Measurements from ENCODE around the gene SCAMP5.
A peak's percentile ranks its signal among the peaks of the same experiment; 100 is the strongest.

The SCAMP5 gene

DNA sequence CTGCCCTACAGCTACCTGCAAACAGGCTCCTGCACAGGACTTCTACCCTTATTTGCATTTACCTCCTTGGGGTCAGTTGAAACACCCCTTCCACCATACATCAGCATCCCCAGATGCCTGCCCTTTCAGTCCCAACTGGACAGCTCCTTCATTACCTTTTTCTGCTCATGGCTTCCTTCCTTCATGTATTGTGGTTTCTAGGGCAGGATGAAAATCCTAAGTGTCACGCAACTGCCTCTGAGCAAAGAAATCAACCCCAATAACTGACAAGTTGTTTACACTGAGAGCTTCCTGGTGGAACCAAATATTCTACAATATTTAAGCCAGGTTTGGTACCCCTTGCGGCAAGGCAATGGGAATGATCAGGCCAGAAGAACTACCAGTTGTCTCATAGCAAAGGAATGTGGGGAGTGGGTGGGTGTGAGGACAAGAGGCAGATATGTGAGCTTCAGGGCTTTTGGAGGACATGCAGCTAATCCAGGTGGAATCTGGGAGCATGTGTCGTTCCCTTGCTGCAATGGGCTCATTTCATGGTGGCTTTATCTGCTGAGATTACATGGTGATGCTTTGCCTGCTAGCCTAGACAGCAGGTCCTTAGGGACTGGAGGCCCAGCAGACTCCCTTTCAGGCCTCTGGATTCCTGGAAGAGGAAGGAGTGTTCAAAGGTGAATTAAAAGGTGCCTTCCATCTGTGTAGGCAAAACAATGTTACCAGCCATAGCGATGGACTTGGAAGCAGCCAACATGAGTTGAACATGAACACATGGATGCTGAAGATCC, 63.0 kb downstream of the SCAMP5 start:
- DNase-seq (ENCODE audit: low read depth) = no peak
- TF ChIP-seq, protein P1, sequence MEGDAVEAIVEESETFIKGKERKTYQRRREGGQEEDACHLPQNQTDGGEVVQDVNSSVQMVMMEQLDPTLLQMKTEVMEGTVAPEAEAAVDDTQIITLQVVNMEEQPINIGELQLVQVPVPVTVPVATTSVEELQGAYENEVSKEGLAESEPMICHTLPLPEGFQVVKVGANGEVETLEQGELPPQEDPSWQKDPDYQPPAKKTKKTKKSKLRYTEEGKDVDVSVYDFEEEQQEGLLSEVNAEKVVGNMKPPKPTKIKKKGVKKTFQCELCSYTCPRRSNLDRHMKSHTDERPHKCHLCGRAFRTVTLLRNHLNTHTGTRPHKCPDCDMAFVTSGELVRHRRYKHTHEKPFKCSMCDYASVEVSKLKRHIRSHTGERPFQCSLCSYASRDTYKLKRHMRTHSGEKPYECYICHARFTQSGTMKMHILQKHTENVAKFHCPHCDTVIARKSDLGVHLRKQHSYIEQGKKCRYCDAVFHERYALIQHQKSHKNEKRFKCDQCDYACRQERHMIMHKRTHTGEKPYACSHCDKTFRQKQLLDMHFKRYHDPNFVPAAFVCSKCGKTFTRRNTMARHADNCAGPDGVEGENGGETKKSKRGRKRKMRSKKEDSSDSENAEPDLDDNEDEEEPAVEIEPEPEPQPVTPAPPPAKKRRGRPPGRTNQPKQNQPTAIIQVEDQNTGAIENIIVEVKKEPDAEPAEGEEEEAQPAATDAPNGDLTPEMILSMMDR (conservative IDR thresholded peaks at IDR 0.05; ENCODE audit: low read depth, low read length) = no peak

DNA sequence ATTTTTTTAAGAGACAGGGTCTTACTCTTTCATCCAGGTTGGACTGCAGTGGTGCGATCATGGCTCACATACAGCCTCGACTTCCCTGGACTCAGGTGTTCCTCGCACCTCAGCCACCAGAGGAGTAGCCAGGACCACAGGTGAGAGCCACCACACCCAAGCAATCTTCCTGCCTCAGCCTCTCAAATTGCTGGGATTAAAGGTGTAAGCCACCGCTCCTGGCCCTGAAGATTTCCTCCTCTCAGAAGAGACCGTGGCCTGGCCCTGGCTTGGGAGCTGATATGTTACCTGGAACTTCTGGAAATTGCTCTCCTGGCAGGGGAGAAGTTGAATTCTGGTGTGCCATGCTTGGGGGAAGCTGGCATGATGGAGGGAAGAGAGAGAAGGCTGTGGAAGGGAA, 64.2 kb downstream of the SCAMP5 start:
- no peak for DNase-seq (ENCODE audit: low read depth)
- no peak overlapping the region for H3K4me3 ChIP-seq (ENCODE audit: low read depth, low read length)
- TF ChIP-seq, protein P1 (conservative IDR thresholded peaks at IDR 0.05; ENCODE audit: low read depth, low read length) = no peak

More for the DNA sequence above, 63.0 kb downstream of the SCAMP5 start:
- H3K4me3 ChIP-seq (ENCODE audit: low read depth, low read length) = no peak overlapping the region

DNA sequence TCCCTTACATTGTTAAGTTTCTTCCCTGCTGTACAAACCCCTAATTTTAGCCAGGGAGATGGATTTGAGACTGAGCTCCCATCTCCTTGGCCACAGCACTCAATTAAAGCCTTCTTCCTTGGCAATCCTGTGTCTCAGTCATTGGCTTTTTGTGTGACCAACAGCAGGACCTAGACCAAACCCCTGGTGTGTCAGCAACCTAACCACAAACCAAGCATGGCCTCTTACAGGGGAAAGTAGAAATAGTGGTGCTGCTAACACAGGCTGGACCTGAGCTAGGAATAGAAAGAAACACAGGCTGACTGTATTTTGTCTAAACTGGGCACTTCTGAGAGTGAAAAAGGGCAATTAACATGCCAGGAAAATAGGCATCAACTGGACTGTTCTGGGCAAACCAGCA, 65.9 kb downstream of the SCAMP5 start:
- TF ChIP-seq, protein P1 (conservative IDR thresholded peaks at IDR 0.05; ENCODE audit: low read depth, low read length) = no peak
- peak; percentile 67 for DNase-seq (ENCODE audit: low read depth)
- H3K4me3 ChIP-seq (ENCODE audit: low read depth, low read length) = no peak overlapping the region

DNA sequence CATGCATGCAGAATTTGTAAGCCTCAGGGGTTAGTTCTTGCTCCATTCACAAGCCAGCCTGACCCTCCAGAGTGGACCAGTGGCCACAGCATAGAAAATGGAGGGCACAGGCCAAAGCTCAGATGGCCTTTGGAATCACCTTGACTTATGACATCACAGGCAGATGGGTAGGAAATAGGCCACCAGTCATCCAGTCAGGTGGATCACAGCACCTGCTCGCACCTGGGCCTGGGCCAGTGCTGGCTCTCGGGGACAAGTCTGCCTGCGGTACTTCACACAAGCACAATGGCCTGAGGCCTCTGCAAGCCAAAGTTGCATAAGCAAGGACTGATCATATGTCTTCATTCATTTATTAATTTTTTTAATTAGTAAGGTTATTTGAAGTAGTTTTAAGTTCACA, 67.3 kb downstream of the SCAMP5 start:
- no peak overlapping the region for H3K4me3 ChIP-seq (ENCODE audit: low read depth, low read length)
- DNase-seq (ENCODE audit: low read depth) = no peak
- TF ChIP-seq, protein P1 (conservative IDR thresholded peaks at IDR 0.05; ENCODE audit: low read depth, low read length) = no peak

DNA sequence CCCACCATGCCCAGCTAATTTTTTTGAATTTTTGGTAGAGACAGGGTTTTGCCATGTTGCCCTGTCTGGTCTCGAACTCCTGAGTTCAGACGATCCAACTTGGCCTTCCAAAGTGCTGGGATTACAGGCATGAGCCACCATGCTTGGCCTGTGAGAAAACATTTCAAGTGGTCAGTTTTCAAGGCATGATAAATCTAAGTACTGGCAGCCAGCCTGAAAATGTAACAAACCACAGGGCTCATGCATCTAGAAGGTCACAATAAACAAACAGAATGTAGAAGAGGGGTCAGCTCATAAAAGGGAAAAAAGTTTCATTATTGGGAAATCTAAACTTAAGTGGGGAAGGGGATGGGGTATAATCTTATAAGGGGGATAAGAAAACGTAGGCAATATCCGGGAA, 68.0 kb downstream of the SCAMP5 start:
- H3K4me3 ChIP-seq (ENCODE audit: low read depth, low read length) = no peak overlapping the region
- peak; percentile 91 for DNase-seq (ENCODE audit: low read depth)
- TF ChIP-seq, protein P1 (conservative IDR thresholded peaks at IDR 0.05; ENCODE audit: low read depth, low read length) = no peak

DNA sequence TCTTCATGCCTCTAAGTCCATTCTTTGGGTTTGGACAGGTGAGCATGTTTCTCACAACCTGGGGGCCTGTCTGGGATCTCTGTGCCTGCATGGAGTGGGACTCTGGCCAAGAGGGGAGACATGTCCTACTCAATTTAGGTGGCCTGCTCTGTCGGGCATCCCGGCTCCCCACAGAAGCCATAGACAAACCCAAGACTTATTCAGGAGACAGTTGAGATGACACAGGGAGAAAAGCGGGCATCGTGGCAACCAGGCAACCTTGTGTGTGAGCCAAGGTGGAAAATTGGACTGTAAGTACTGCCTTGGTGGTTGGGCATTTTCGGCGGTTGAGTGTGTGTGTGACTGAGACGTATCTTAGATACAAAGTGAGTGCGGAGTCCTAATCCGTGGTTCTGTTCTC, 68.5 kb downstream of the SCAMP5 start:
- H3K4me3 ChIP-seq (ENCODE audit: low read depth, low read length) = no peak overlapping the region
- no peak for DNase-seq (ENCODE audit: low read depth)
- TF ChIP-seq, protein P1 (conservative IDR thresholded peaks at IDR 0.05; ENCODE audit: low read depth, low read length) = no peak

DNA sequence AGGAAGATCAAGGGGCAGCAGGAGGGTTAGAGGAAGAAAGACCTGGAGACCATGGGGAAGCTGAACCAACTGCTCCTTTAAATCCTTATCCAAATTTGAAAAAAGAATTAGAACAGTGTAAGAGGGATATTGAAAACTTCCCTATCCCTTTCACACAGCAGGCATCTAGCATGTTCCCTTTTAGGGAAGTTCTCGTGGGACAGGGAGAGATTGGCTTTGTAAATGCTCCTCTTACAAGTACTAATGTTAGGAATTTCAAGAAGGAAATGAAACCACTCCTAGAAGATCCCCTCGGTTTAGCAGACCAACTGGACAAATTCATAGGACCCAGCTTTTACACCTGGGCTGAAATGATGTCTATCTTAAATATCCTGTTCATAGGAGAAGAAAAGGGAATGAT, 69.5 kb downstream of the SCAMP5 start:
- TF ChIP-seq, protein P1 (conservative IDR thresholded peaks at IDR 0.05; ENCODE audit: low read depth, low read length) = no peak
- no peak overlapping the region for H3K4me3 ChIP-seq (ENCODE audit: low read depth, low read length)
- no peak for DNase-seq (ENCODE audit: low read depth)
